22Rv1 (cell line): ENCODE data around the gene RNF7.

ENCODE experiments used
- CTCF ChIP-seq: fragments of 450-650 bp; IDR thresholded peaks from 2 replicates; pipeline ENCODE4 v1.5.1; 2017; ENCODE audit warnings: mild to moderate bottlenecking
- ZFX ChIP-seq: fragments of 450-650 bp; IDR thresholded peaks from 2 replicates; pipeline ENCODE4 v1.6.1; 2017; ENCODE audit warnings: antibody characterized with exemption, borderline replicate concordance

- TF ChIP-seq CTCF (no peak), ZFX (no peak)
These were observed 8.9 kb downstream of the RNF7 start for GRCh38 chr3:141746962-141747361.
